ENCODE results near the gene KMO.

GRCh38 chr1:241536969-241537368 is 4.8 kb downstream of the KMO start:
- TF ChIP-seq CTCF (IDR thresholded peaks at IDR 0.05) (no peak), POLR2A (IDR thresholded peaks at IDR 0.05) (no peak)
